Measurements from ENCODE around the gene MATCAP1. TPM values are rescaled to one million over a fixed set of nuclear protein-coding genes. Genes with fewer than 3 reads are reported as not detected.

Gene MATCAP1
- total RNA-seq, 3 donors from 2014 or later (not counting 1 experiment from before 2014, with no cell fraction given): 7.2 to 12.6 (median 10.9) TPM

DNA sequence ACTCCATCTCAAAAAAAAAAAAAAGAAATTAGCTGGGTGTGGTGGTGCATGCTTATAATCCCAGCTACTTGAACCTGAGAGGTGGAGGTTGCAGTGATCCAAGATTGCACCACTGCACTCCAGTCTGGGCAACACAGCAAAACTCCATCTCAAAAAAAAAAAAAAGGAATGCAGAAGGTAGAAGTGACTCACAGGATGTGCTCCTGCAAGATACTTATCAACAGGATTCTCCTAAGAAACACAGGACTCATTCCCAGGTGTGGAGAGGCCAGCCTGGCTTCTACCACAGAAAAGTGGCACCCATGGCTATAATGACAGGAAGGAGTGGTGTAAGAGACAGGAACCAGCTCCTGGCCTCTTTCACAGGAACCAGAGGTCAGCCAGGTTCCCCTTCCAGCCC, 29.0 kb upstream of the MATCAP1 start:
- Histone ChIP-seq H3K27me3 (ENCODE audit: control insufficient read depth, insufficient read depth, low read length) (no peaks in the 10 kb centered on the region), H3K9me3 (ENCODE audit: control insufficient read depth, insufficient read depth, low read length) (no peaks in the 10 kb centered on the region), H3K27ac (ENCODE audit: low read length) (no peak overlapping the region), H3K36me3 (ENCODE audit: control insufficient read depth, insufficient read depth, low read length) (no peaks in the 10 kb centered on the region), H3K4me1 (ENCODE audit: control insufficient read depth, insufficient read depth, low read length) (no peaks in the 10 kb centered on the region), H3K4me3 (ENCODE audit: low read length) (no peak overlapping the region)
- Mint-ChIP-seq H3K27me3 (ENCODE audit: low read depth in 2 of 2) (no peaks in the 10 kb centered on the region), H3K4me1 (peaks cover 0 to 12% of the 10 kb centered on the region in 2 donors), H3K9me3 (no peaks in the 10 kb centered on the region), H3K4me3 (no peak overlapping the region), H3K36me3 (no peaks in the 10 kb centered on the region), H3K27ac (no peak overlapping the region)
- intact Hi-C loops (cut with micrococcal nuclease): no loop called here
- TF ChIP-seq, protein P1, sequence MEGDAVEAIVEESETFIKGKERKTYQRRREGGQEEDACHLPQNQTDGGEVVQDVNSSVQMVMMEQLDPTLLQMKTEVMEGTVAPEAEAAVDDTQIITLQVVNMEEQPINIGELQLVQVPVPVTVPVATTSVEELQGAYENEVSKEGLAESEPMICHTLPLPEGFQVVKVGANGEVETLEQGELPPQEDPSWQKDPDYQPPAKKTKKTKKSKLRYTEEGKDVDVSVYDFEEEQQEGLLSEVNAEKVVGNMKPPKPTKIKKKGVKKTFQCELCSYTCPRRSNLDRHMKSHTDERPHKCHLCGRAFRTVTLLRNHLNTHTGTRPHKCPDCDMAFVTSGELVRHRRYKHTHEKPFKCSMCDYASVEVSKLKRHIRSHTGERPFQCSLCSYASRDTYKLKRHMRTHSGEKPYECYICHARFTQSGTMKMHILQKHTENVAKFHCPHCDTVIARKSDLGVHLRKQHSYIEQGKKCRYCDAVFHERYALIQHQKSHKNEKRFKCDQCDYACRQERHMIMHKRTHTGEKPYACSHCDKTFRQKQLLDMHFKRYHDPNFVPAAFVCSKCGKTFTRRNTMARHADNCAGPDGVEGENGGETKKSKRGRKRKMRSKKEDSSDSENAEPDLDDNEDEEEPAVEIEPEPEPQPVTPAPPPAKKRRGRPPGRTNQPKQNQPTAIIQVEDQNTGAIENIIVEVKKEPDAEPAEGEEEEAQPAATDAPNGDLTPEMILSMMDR (IDR thresholded peaks at IDR 0.05): no peak
- DNase-seq (no peak), ATAC-seq (no peak)

DNA sequence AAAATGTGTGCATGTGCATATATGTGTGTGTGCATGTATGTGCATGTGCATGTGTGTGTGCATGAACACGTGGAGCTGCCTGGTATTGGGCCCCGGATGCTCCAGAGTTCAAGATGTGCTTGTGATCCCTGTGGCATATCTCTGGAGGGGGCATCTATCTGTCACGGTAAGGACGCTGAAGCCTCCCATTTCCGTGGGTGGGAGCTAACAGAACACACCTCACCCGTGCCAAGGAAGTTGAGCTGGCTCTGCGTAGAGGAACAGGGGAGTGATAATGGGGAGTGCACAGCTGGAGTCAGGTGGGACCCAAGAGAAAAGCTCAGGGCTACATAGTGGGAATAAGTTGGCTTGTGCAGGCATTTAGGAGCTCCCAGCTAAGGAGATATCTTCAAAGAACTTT, 27.9 kb upstream of the MATCAP1 start:
- H3K4me1 ChIP-seq (ENCODE audit: control insufficient read depth, insufficient read depth, low read length): no peaks in the 10 kb centered on the region
- no peaks in the 10 kb centered on the region for H3K9me3 ChIP-seq (ENCODE audit: control insufficient read depth, insufficient read depth, low read length)
- Mint-ChIP-seq H3K36me3 (no peaks in the 10 kb centered on the region), H3K27me3 (ENCODE audit: low read depth in 2 of 2) (no peaks in the 10 kb centered on the region), H3K4me3 (no peak overlapping the region), H3K9me3 (no peaks in the 10 kb centered on the region), H3K4me1 (peaks cover 0 to 8% of the 10 kb centered on the region in 2 donors), H3K27ac (no peak overlapping the region)
- ATAC-seq (no peak), DNase-seq (no peak)
- no peak overlapping the region for H3K4me3 ChIP-seq (ENCODE audit: low read length)
- no peaks in the 10 kb centered on the region for H3K36me3 ChIP-seq (ENCODE audit: control insufficient read depth, insufficient read depth, low read length)
- no peaks in the 10 kb centered on the region for H3K27me3 ChIP-seq (ENCODE audit: control insufficient read depth, insufficient read depth, low read length)
- WGBS (ENCODE audit: insufficient coverage): 89% methylated on average over 7 of the region's 7 CpGs
- no peak overlapping the region for H3K27ac ChIP-seq (ENCODE audit: low read length)
- intact Hi-C loops (cut with micrococcal nuclease): no loop called here
- TF ChIP-seq, protein P1 (IDR thresholded peaks at IDR 0.05): no peak

DNA sequence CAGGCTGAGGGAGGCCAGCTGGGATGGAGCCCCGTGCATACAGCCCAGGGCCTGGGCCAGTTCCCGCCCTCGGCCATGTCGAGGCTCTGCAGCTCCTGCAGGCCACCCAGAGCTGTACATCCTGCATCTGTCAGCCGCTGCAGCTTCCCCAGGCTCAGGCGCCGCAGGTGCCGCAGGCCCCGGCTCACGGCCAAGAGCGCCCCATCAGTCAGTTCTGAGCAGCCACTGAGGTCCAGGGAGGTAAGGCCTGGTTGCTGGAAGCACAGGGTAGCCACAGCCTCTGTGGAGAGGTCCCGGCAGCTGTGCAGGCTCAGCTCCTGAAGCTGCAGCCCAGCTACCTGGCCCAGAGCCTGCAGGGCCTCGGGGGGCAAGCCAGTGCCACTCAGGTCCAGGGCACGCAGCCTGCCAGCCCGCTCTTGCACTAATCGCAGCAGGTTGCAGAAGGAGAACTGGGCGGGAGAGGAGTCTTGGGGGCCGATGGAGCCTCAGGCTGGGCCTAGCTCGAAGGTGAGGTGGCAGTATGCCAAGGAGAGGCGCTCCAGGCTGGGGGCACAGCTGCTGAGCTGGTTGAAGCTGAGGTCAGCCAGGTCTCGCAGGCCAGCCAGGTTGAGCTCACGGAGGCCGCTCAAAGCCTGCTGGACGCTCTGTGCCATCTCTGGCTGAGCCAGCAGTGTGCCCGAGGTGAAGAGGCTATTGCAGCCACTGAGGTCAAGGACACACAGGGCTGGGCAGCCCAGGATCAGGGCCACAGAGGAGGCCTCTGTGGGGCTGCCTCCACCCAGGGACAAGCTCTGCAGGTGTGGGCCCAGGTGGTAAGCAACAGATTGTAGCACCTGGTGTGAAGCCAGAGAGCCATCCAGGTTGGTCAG, 26.5 kb upstream of the MATCAP1 start:
- Mint-ChIP-seq H3K9me3 (no peaks in the 10 kb centered on the region), H3K4me1 (peaks cover 4 to 15% of the 10 kb centered on the region in 2 donors), H3K36me3 (no peaks in the 10 kb centered on the region), H3K27me3 (ENCODE audit: low read depth in 2 of 2) (no peaks in the 10 kb centered on the region), H3K4me3 (no peak overlapping the region), H3K27ac (no peak overlapping the region)
- Histone ChIP-seq H3K4me1 (ENCODE audit: control insufficient read depth, insufficient read depth, low read length) (no peaks in the 10 kb centered on the region), H3K36me3 (ENCODE audit: control insufficient read depth, insufficient read depth, low read length) (no peaks in the 10 kb centered on the region), H3K4me3 (ENCODE audit: low read length) (no peak overlapping the region), H3K9me3 (ENCODE audit: control insufficient read depth, insufficient read depth, low read length) (no peaks in the 10 kb centered on the region), H3K27ac (ENCODE audit: low read length) (no peak overlapping the region), H3K27me3 (ENCODE audit: control insufficient read depth, insufficient read depth, low read length) (no peaks in the 10 kb centered on the region)
- DNase-seq: no peak
- WGBS (ENCODE audit: insufficient coverage): 92% methylated on average over 25 of the region's 25 CpGs
- TF ChIP-seq, protein P1 (IDR thresholded peaks at IDR 0.05): no peak
- intact Hi-C loops (cut with micrococcal nuclease): no loop called here
- ATAC-seq: no peak

DNA sequence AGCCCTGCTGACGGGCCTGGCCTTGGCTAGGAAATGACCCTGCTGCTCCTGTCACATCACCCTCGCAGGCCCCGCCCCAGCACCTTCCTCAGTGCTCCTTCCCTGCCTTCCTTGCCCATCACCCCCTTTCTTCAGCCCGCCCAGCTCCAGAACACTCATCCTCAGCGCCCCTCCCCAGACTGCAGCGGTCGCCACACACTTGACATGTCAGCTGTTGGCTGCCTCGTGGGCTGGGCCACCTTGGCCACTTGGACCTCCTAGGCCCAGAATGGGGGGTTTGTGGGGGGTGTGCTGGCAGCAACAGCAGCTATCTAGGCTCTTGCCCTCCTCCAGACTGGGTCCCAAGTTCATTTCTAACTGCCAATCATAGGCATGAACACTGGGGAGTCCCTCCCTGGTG, 25.8 kb upstream of the MATCAP1 start:
- DNase-seq: no peak
- intact Hi-C loops (cut with micrococcal nuclease): no loop called here
- ATAC-seq: no peak
- Mint-ChIP-seq H3K4me1 (peaks cover 4 to 15% of the 10 kb centered on the region in 2 donors), H3K27me3 (ENCODE audit: low read depth in 2 of 2) (no peaks in the 10 kb centered on the region), H3K9me3 (no peaks in the 10 kb centered on the region), H3K27ac (no peak overlapping the region), H3K36me3 (no peaks in the 10 kb centered on the region), H3K4me3 (no peak overlapping the region)
- H3K9me3 ChIP-seq (ENCODE audit: control insufficient read depth, insufficient read depth, low read length): no peaks in the 10 kb centered on the region
- no peaks in the 10 kb centered on the region for H3K27me3 ChIP-seq (ENCODE audit: control insufficient read depth, insufficient read depth, low read length)
- no peaks in the 10 kb centered on the region for H3K4me1 ChIP-seq (ENCODE audit: control insufficient read depth, insufficient read depth, low read length)
- no peak overlapping the region for H3K4me3 ChIP-seq (ENCODE audit: low read length)
- WGBS (ENCODE audit: insufficient coverage): 95% methylated on average over 8 of the region's 8 CpGs
- H3K27ac ChIP-seq (ENCODE audit: low read length): no peak overlapping the region
- TF ChIP-seq, protein P1 (IDR thresholded peaks at IDR 0.05): no peak
- no peaks in the 10 kb centered on the region for H3K36me3 ChIP-seq (ENCODE audit: control insufficient read depth, insufficient read depth, low read length)

All from natural killer cell (primary cell).